ENCODE measurements around the gene CCDC43.
"Not testable (repeated sequence)": the region's sequence is repeated elsewhere in the genome, so short reads cannot be mapped to it uniquely, and the experiment has no call there.

The CCDC43 gene

GRCh38 chr17:44689477-44690217 is at the start of gene CCDC43:
TSS of gene CCDC43 (minus strand) at chr17:44689776. CDS start at chr17:44689753, 23 bp downstream.
- no peak for FAIRE-seq
- DNase-seq (ENCODE audit: insufficient read length, low spot score) = peak; percentile 87
- no peak for TF ChIP-seq CTCF (IDR thresholded peaks at IDR 0.05; ENCODE audit: insufficient read depth, missing control alignments)

- DNase-seq (ENCODE audit: insufficient read length, low spot score) (no peak), FAIRE-seq (no peak)
- no peak for TF ChIP-seq CTCF (IDR thresholded peaks at IDR 0.05; ENCODE audit: insufficient read depth, missing control alignments)
These were observed 48.8 kb upstream of the CCDC43 start for GRCh38 chr17:44738214-44738906.

GRCh38 chr17:44736551-44737240 is 47.1 kb upstream of the CCDC43 start:
- no peak for FAIRE-seq
- no peak for TF ChIP-seq CTCF (IDR thresholded peaks at IDR 0.05; ENCODE audit: insufficient read depth, missing control alignments)
- no peak for DNase-seq (ENCODE audit: insufficient read length, low spot score)

- FAIRE-seq (no peak), DNase-seq (ENCODE audit: insufficient read length, low spot score) (no peak)
- TF ChIP-seq CTCF (IDR thresholded peaks at IDR 0.05; ENCODE audit: insufficient read depth, missing control alignments) = no peak
These were observed 44.7 kb upstream of the CCDC43 start for GRCh38 chr17:44734272-44734671.

GRCh38 chr17:44733753-44734152 is 44.2 kb upstream of the CCDC43 start:
- peak; percentile 37 for TF ChIP-seq CTCF (IDR thresholded peaks at IDR 0.05; ENCODE audit: insufficient read depth, missing control alignments)
- FAIRE-seq = no peak
- DNase-seq (ENCODE audit: insufficient read length, low spot score) = no peak

GRCh38 chr17:44726121-44726520 is 36.5 kb upstream of the CCDC43 start:
- FAIRE-seq; DNase-seq (ENCODE audit: insufficient read length, low spot score): not testable (repeated sequence)

- DNase-seq (ENCODE audit: insufficient read length, low spot score) (no peak), FAIRE-seq (no peak)
- TF ChIP-seq CTCF (IDR thresholded peaks at IDR 0.05; ENCODE audit: insufficient read depth, missing control alignments) = no peak
These were observed 32.7 kb upstream of the CCDC43 start for GRCh38 chr17:44722254-44722653.
